ENCODE data around the gene PTRH1. TPM values are rescaled to one million over a fixed set of nuclear protein-coding genes. Genes with fewer than 3 reads are reported as not detected.

Gene PTRH1
- total and polyA plus RNA-seq, 8 donors = 2.9 to 50.4 (median 16.9) TPM

- intact Hi-C loops (cut with DNase I; ENCODE audit: low total_unique reads) = no loop called here
- TF ChIP-seq EP300 (IDR thresholded peaks at IDR 0.05) (no peak), CTCF (IDR thresholded peaks at IDR 0.05) (no peak), POLR2AphosphoS5 (IDR thresholded peaks at IDR 0.05) (no peak), POLR2A (IDR thresholded peaks at IDR 0.05) (no peak)
- DNase-seq = peak; percentile 62 to 82
- Histone ChIP-seq H3K4me1 (peaks cover 11 to 31% (median 20%) of the 10 kb centered on the region in 4 donors), H3K27me3 (peaks cover 0 to 24% (median 11%) of the 10 kb centered on the region in 3 donors), H3K9me3 (no peaks in the 10 kb centered on the region), H3K27ac (peak overlapping the region in 3 of 5 donors; percentile 20 to 46 (median 34)), H3K36me3 (peaks cover 6 to 56% (median 38%) of the 10 kb centered on the region in 4 donors), H3K4me3 (peak overlapping the region in 3 of 4 donors; percentile 16 to 24 (median 17))
- 25 to 57% (median 31%) methylated on average over 25 to 38 of the region's 38 CpGs for WGBS, 5 donors
Observed at GRCh38 chr9:127741831-127742434, 26.5 kb upstream of the PTRH1 start.

- intact Hi-C loops (cut with DNase I; ENCODE audit: low total_unique reads) = loop anchor here (5.0 kb wide), 1 partner anchor 43 kb away; no protein-coding TSS in a partner anchor
- Histone ChIP-seq H3K9me3 (no peaks in the 10 kb centered on the region), H3K4me3 (no peak overlapping the region), H3K27me3 (peaks cover 0 to 23% (median 11%) of the 10 kb centered on the region in 3 donors), H3K4me1 (peaks cover 11 to 38% (median 28%) of the 10 kb centered on the region in 4 donors), H3K36me3 (peaks cover 6 to 45% (median 29%) of the 10 kb centered on the region in 4 donors), H3K27ac (peak overlapping the region in 4 of 5 donors; percentile 28 to 66 (median 58))
- no peak for DNase-seq
- 79 to 84% (median 84%) methylated on average over 12 to 19 of the region's 19 CpGs for WGBS, 5 donors
- TF ChIP-seq CTCF (IDR thresholded peaks at IDR 0.05) (no peak), POLR2AphosphoS5 (IDR thresholded peaks at IDR 0.05) (no peak), POLR2A (IDR thresholded peaks at IDR 0.05) (no peak), EP300 (IDR thresholded peaks at IDR 0.05) (no peak)
Observed at GRCh38 chr9:127739614-127740330, 24.3 kb upstream of the PTRH1 start.

- 79 to 92% (median 89%) methylated on average over 5 to 13 of the region's 13 CpGs for WGBS, 5 donors
- no peaks in the 10 kb centered on the region for H3K9me3 ChIP-seq
- intact Hi-C loops (cut with DNase I; ENCODE audit: low total_unique reads) = loop anchor here (5.0 kb wide), 1 partner anchor 44 kb away; no protein-coding TSS in a partner anchor
- H3K27ac ChIP-seq = no peak overlapping the region
- no peak overlapping the region for H3K4me3 ChIP-seq
- H3K27me3 ChIP-seq = peaks cover 0 to 21% (median 11%) of the 10 kb centered on the region in 3 donors
- H3K4me1 ChIP-seq = peaks cover 18 to 48% (median 37%) of the 10 kb centered on the region in 4 donors
- H3K36me3 ChIP-seq = peaks cover 6 to 38% (median 26%) of the 10 kb centered on the region in 4 donors
- no peak for DNase-seq
- TF ChIP-seq CTCF (IDR thresholded peaks at IDR 0.05) (no peak), POLR2AphosphoS5 (IDR thresholded peaks at IDR 0.05) (no peak), EP300 (IDR thresholded peaks at IDR 0.05) (no peak), POLR2A (IDR thresholded peaks at IDR 0.05) (no peak)
Observed at GRCh38 chr9:127738666-127739065, 23.2 kb upstream of the PTRH1 start.

GRCh38 chr9:127735530-127736185 lies 20.2 kb upstream of the PTRH1 start:
- 16 to 30% (median 18%) methylated on average over 13 to 15 of the region's 15 CpGs for WGBS, 5 donors
- Histone ChIP-seq H3K27ac (peak overlapping the region in 3 of 5 donors; percentile 96 to 99 (median 97)), H3K4me1 (peaks cover 12 to 29% (median 24%) of the 10 kb centered on the region in 4 donors), H3K36me3 (peaks cover 19 to 47% (median 43%) of the 10 kb centered on the region in 4 donors), H3K9me3 (no peaks in the 10 kb centered on the region), H3K27me3 (no peaks in the 10 kb centered on the region), H3K4me3 (peak overlapping the region in 1 of 4 donors; percentile 75)
- DNase-seq = no peak
- intact Hi-C loops (cut with DNase I; ENCODE audit: low total_unique reads) = loop anchor here (5.0 kb wide), 1 partner anchor 47 kb away; no protein-coding TSS in a partner anchor
- TF ChIP-seq POLR2A (IDR thresholded peaks at IDR 0.05) (no peak), POLR2AphosphoS5 (IDR thresholded peaks at IDR 0.05) (no peak), EP300 (IDR thresholded peaks at IDR 0.05) (no peak), CTCF (IDR thresholded peaks at IDR 0.05) (peak in 1 of 7 experiments; percentile 3)

Measured in stomach (tissue), 9 donors.